K562 (cell line): ENCODE data around the gene LAPTM5. TPM values are rescaled to one million over a fixed set of nuclear protein-coding genes. Genes with fewer than 3 reads are reported as not detected.

Source experiments
- ARNT ChIP-seq, 2 experiments: fragments of 450-650 bp; IDR thresholded peaks; 2 replicates each; pipeline ENCODE4 v1.6.1; 2016; ENCODE audit warnings: mild to moderate bottlenecking in 1 of 2
- ATF1 ChIP-seq, 2 experiments: fragments of 450-650 bp in 1 of 2; IDR thresholded peaks; 2 replicates each; pipeline ENCODE4 v1.6.1; 2016; ENCODE audit warnings: missing compliant biosample characterization in 1 of 2, missing genetic modification characterization in 1 of 2
- CHD1 ChIP-seq: fragments of 200-600 bp; sonication (generic); IDR thresholded peaks from one replicate; pipeline ENCODE4 v1.6.1; 2012; ENCODE audit warnings: mild to moderate bottlenecking, moderate library complexity, low read length, inconsistent platforms
- CHD4 ChIP-seq: fragments of 200-600 bp; sonication (generic); IDR thresholded peaks from 3 replicates; pipeline ENCODE4 v1.6.1; 2012; ENCODE audit warnings: low read depth, mild to moderate bottlenecking, mixed read lengths, low read length, inconsistent platforms; ENCODE audit not compliant: insufficient read depth, insufficient replicate concordance, poor library complexity, severe bottlenecking
- CTCF ChIP-seq, 3 experiments: IDR thresholded peaks in 2 of 3; conservative IDR thresholded peaks in 1 of 3; 2 replicates each; pipeline ENCODE4 v1.5.1; 2011 to 2012; ENCODE audit warnings: low read length in 3 of 3, mild to moderate bottlenecking in 3 of 3, control low read depth in 2 of 3, improper control_type of control experiment in 1 of 3, inconsistent platforms in 1 of 3, low read depth in 1 of 3, mixed read lengths in 1 of 3, moderate library complexity in 1 of 3; ENCODE audit not compliant: insufficient read depth in 2 of 3
- DDX20 ChIP-seq: fragments of 450-650 bp; IDR thresholded peaks from 2 replicates; pipeline ENCODE4 v1.6.1; 2016; ENCODE audit warnings: missing genetic modification characterization, low read depth, mild to moderate bottlenecking, missing compliant biosample characterization, moderate library complexity
- FOS ChIP-seq: IDR thresholded peaks from 3 replicates; pipeline ENCODE4 v1.6.1; 2011; ENCODE audit not compliant: insufficient read length; ENCODE audit errors: extremely low read depth
- FOXK1 ChIP-seq: sonication (generic); formaldehyde crosslinking; IDR thresholded peaks from 2 replicates; pipeline ENCODE4 v1.8.0; 2022; ENCODE audit warnings: missing genetic modification reagents, mild to moderate bottlenecking, borderline replicate concordance
- ILF3 ChIP-seq: fragments of 450-650 bp; IDR thresholded peaks from 2 replicates; pipeline ENCODE4 v1.6.1; 2018; ENCODE audit warnings: antibody characterized with exemption, mild to moderate bottlenecking, moderate library complexity, borderline replicate concordance
- JUND ChIP-seq, 2 experiments: IDR thresholded peaks; 2 replicates in 1 of 2; 3 replicates in 1 of 2; pipeline ENCODE4 v1.6.1; 2011; ENCODE audit warnings: borderline replicate concordance in 2 of 2, low read depth in 2 of 2, low read length in 2 of 2, improper control_type of control experiment in 1 of 2, missing biosample characterization in 1 of 2, missing genetic modification characterization in 1 of 2, missing genetic modification reagents in 1 of 2
- MBD1 ChIP-seq: fragments of 250-450 bp; sonication (Bioruptor Pico); IDR thresholded peaks from 2 replicates; pipeline ENCODE4 v1.8.0; 2022; ENCODE audit warnings: inconsistent platforms
- MCM7 ChIP-seq, 2 experiments: fragments of 450-650 bp; IDR thresholded peaks; 2 replicates each; pipeline ENCODE4 v1.6.1; 2016 to 2018
- NCOA6 ChIP-seq: fragments of 450-650 bp; IDR thresholded peaks from 2 replicates; pipeline ENCODE4 v1.6.1; 2017; ENCODE audit warnings: mild to moderate bottlenecking
- NEUROD1 ChIP-seq: fragments of 150-350 bp; IDR thresholded peaks from 2 replicates; pipeline ENCODE4 v1.6.1; 2014; ENCODE audit warnings: borderline replicate concordance, low read length, low read depth; ENCODE audit not compliant: partially characterized antibody
- NFIC ChIP-seq: fragments of 450-650 bp; IDR thresholded peaks from 2 replicates; pipeline ENCODE4 v1.6.1; 2017; ENCODE audit warnings: mild to moderate bottlenecking, inconsistent platforms
- NFRKB ChIP-seq: fragments of 450-650 bp; IDR thresholded peaks from 2 replicates; pipeline ENCODE4 v1.6.1; 2016; ENCODE audit warnings: low read depth
- RAD21 ChIP-seq, 2 experiments: fragments of 250-450 bp in 1 of 2; fragments of 450-650 bp in 1 of 2; sonication (Bioruptor Pico) in 1 of 2; formaldehyde crosslinking in 1 of 2; IDR thresholded peaks in 1 of 2; conservative IDR thresholded peaks in 1 of 2; 2 replicates each; pipeline versions ENCODE4 v1.4.0 to v1.8.0; 2020 to 2022; ENCODE audit warnings: mild to moderate bottlenecking in 2 of 2, moderate library complexity in 1 of 2
- SPI1 ChIP-seq: IDR thresholded peaks from 2 replicates; pipeline ENCODE4 v1.6.1; 2011; ENCODE audit warnings: low read depth, low read length, control low read depth, borderline replicate concordance
- TOE1 ChIP-seq, 2 experiments: fragments of 450-650 bp in 1 of 2; sonication (generic) in 1 of 2; formaldehyde crosslinking in 1 of 2; IDR thresholded peaks; 2 replicates each; pipeline versions ENCODE4 v1.7.1 to v1.8.0; 2016 to 2022; ENCODE audit warnings: borderline replicate concordance in 2 of 2, mild to moderate bottlenecking in 2 of 2, antibody characterized with exemption in 1 of 2, inconsistent platforms in 1 of 2, low read depth in 1 of 2, missing genetic modification reagents in 1 of 2, moderate library complexity in 1 of 2
- ZFPM2 ChIP-seq: fragments of 250-450 bp; sonication (Bioruptor Pico); IDR thresholded peaks from 2 replicates; pipeline ENCODE4 v1.5.1; 2022; ENCODE audit warnings: mild to moderate bottlenecking
- ZNF124 ChIP-seq: sonication (generic); formaldehyde crosslinking; IDR thresholded peaks from 2 replicates; pipeline ENCODE4 v1.8.1; 2022; ENCODE audit warnings: missing genetic modification reagents
- ZNF282 ChIP-seq: sonication (generic); formaldehyde crosslinking; IDR thresholded peaks from 2 replicates; pipeline ENCODE4 v1.8.1; 2023; ENCODE audit warnings: missing genetic modification reagents
- ZNF436 ChIP-seq: fragments of 250-450, 450-650 bp; sonication (Bioruptor Pico); formaldehyde crosslinking; IDR thresholded peaks from 2 replicates; pipeline ENCODE4 v1.7.0; 2020; ENCODE audit warnings: mild to moderate bottlenecking
- ZNF695 ChIP-seq: fragments of 450-650 bp; formaldehyde crosslinking; IDR thresholded peaks from 2 replicates; pipeline ENCODE4 v1.4.0; 2020; ENCODE audit warnings: mild to moderate bottlenecking, moderate library complexity
- polyA plus RNA-seq, 8 experiments: library from polyadenylated mRNA; depleted of rRNA in 4 of 8; stranded (reverse) in 5 of 8; unstranded in 3 of 8; fragments of >200 nt; fragmentation: Nextera tagmentation in 2 of 8; fragmentation: Illumina TruSeq in 1 of 8; extraction: Ambion mirVana in 2 of 8; extraction: Trizol in 1 of 8; gene quantifications; 2 replicates each; pipeline versions ENCODE4 v1.2.1 to v1.2.3, GENCODE V29; 2011 to 2014; ENCODE audit warnings: inconsistent platforms in 1 of 8, missing spikeins in 1 of 8
- total RNA-seq, 7 experiments: library from RNA; depleted of rRNA in 6 of 7; stranded (reverse); fragments of >200 nt in 6 of 7; fragmentation: Illumina TruSeq in 2 of 7; extraction: Trizol in 2 of 7; gene quantifications; 2 replicates each; pipeline versions ENCODE4 v1.2.1 to v1.2.3, GENCODE V29; 2011 to 2021; ENCODE audit warnings: low replicate concordance in 1 of 7

LAPTM5 gene
- total and polyA plus RNA-seq, 9 of the 15 experiments (the other 6 are each of a cell fraction or from before 2014, with no cell fraction given): 2.4 to 47.3 (median 20.3) TPM

- TF ChIP-seq MBD1 (CRISPR knock-in tag): no peak
- no peak for TF ChIP-seq ZNF282
- TF ChIP-seq SPI1: no peak
- TF ChIP-seq ILF3: no peak
- TF ChIP-seq ATF1 (CRISPR knock-in tag; IDR thresholded peaks at IDR 0.05): no peak
- 0 out of 2 replicates have a peak, but pooled peaks have one; percentile 8 for TF ChIP-seq ATF1 (tag; IDR thresholded peaks at IDR 0.05)
- TF ChIP-seq MCM7 (IDR thresholded peaks at IDR 0.05): no peak
- no peak for TF ChIP-seq FOXK1 (CRISPR knock-in tag)
- TF ChIP-seq NCOA6: no peak
- TF ChIP-seq ZNF436: no peak
- TF ChIP-seq ZNF695 (CRISPR knock-in tag): 0 out of 2 replicates have a peak, but pooled peaks have one; percentile 38
- TF ChIP-seq ARNT (IDR thresholded peaks at IDR 0.05): peak in 1 of 2 experiments; percentile 59; a peak in 2 of 4 replicates
- no peak for TF ChIP-seq NEUROD1
- peak; percentile 61 for TF ChIP-seq NFRKB
- no peak for TF ChIP-seq DDX20 (tag)
- no peak for TF ChIP-seq CHD4
- peak; percentile 29 for TF ChIP-seq CHD1
- no peak for TF ChIP-seq ZFPM2 (CRISPR knock-in tag)
- TF ChIP-seq ZNF124 (CRISPR knock-in tag): no peak
- no peak for TF ChIP-seq FOS
- TF ChIP-seq JUND (IDR thresholded peaks at IDR 0.05; ENCODE audit: borderline replicate concordance, low read depth, low read length): peak; percentile 65
- TF ChIP-seq JUND (tag; IDR thresholded peaks at IDR 0.05; ENCODE audit: borderline replicate concordance, low read depth, low read length): peak; percentile 60; the same call in 1 of the 3 replicates
- TF ChIP-seq CTCF (IDR thresholded peaks at IDR 0.05 in 2 of 3, conservative IDR thresholded peaks at IDR 0.05 in 1 of 3; ENCODE audit: insufficient read depth in 2 of 3, low read depth in 1 of 3, low read length in 3 of 3): peak; percentile 96 to 99 (median 99)
- TF ChIP-seq TOE1 (IDR thresholded peaks at IDR 0.05; ENCODE audit: borderline replicate concordance): peak; percentile 28; the same call in 1 of the 2 replicates
- TF ChIP-seq TOE1 (CRISPR knock-in tag; IDR thresholded peaks at IDR 0.05; ENCODE audit: borderline replicate concordance, low read depth): no peak
- peak; percentile 100 for TF ChIP-seq RAD21 (CRISPR knock-in tag; conservative IDR thresholded peaks at IDR 0.05 in 1 of 2, IDR thresholded peaks at IDR 0.05 in 1 of 2)
- peak; percentile 11; the same call in 1 of the 2 replicates for TF ChIP-seq NFIC
These were observed 21.9 kb upstream of the LAPTM5 start (continued) for GRCh38 chr1:30779294-30780071.
